Pulmonary artery endothelial cell (primary cell): ENCODE data around the gene TSPEAR. TPM values are rescaled to one million over a fixed set of nuclear protein-coding genes. Genes with fewer than 3 reads are reported as not detected.

ENCODE experiments used
- DNase-seq: peaks from one replicate; pipeline ENCODE4 v3.0.0-alpha.2; 2011; ENCODE audit warnings: low read depth, low spot score
- total RNA-seq: library from RNA; depleted of rRNA; stranded (reverse); fragments of >200 nt; gene quantifications from 2 replicates; pipeline ENCODE4 v1.2.3, GENCODE V29; 2014

The TSPEAR gene
- total RNA-seq = not detected in 2 replicates

DNA sequence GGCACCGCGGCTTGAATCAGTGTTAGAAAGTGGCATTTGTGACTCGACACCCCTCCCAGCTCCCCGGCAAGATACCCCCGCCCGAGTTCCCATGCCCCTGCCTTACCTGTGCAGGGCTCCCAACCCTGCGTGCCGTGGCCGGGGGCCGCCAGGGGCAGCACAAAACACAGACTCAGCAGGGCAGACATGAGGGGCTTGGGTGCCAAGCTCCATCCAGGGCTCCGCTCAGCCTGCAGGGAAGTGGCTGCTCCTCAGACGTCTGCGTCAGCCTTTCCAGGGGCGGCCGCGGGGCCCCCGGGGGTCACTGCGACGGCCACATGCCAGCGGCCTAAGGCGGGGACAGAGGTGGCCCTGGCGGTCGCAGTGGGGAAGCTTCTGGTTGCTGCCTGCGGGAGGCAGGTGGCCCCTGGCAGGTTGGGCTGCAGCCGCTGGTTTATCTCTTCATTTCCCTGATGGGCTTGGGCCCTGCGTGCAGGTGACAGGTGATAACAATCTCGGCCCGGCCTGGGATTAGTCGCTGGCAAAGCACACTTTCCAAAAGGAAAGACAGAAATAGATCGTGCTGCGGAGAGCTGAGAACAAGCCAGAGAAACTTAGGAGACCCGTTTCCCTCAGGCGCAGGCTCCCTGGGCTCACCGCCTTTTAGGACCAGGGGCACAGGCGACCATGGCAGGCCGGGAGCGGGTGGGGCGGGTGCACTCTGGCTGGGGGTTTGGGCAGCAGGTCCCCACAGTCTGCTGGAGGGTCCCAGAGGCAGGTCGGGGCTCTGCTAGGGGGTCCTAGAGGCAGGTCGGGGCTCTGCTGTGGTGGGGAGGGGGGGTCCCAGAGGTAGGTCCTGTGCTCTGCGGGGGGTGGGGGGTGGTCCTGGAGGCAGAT, at the start of gene TSPEAR:
TSS of gene TSPEAR (minus strand) at position 246 of the 876 bp plus-strand sequence. CDS start at position 188, 58 bp downstream.
- no peak for DNase-seq

DNA sequence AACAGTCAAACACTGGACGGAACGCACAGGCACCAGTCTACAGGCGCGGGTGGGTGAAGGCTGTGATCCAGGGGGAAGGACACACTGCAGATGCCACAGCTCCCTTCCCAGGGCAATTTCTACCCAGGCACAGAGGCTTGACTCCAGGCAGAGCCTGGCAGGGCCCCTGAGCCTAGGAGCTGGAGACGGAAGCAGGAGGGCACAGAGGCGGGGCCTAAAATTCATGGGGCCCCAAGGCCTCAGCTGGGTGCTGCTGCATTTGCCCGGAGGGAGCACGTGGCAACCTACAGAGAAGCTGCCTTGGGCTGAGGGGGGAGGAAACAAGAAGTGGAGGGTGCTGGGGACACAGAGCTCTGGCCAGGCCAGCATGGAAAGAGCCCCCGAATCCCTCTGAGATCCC, 49.0 kb upstream of the TSPEAR start:
- no peak for DNase-seq

DNA sequence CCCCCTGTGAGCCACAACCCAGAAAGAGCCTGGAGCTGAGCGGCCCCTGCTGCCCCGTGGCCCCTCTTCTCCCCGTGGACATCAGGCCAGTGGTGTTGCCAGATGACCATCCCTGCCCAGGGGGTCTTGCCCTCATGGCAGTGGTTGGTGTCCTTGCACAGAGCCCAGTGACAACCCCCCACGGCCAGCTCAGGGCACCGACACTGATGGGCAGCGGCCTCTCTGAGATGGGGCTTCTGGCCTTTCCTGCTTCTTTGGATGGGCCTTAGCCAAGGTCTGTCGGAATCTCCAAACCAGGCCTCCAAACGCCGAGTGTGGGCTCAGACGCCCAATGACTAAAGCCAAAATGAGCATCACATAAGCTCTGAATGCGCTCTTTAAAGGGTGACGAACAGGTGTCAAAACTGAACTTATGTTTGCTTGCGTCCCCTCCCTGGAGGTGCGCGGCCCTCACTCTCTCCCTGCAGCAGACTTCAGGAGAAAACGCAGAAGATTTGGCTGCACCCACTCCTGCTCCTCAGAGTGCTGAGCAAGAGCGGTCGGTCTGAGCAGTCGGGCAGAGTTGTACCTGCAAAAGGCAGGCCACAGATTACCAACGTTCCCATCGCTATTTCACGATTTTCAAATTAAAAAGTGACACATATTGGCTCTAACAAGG, 48.4 kb upstream of the TSPEAR start:
- DNase-seq = no peak

DNA sequence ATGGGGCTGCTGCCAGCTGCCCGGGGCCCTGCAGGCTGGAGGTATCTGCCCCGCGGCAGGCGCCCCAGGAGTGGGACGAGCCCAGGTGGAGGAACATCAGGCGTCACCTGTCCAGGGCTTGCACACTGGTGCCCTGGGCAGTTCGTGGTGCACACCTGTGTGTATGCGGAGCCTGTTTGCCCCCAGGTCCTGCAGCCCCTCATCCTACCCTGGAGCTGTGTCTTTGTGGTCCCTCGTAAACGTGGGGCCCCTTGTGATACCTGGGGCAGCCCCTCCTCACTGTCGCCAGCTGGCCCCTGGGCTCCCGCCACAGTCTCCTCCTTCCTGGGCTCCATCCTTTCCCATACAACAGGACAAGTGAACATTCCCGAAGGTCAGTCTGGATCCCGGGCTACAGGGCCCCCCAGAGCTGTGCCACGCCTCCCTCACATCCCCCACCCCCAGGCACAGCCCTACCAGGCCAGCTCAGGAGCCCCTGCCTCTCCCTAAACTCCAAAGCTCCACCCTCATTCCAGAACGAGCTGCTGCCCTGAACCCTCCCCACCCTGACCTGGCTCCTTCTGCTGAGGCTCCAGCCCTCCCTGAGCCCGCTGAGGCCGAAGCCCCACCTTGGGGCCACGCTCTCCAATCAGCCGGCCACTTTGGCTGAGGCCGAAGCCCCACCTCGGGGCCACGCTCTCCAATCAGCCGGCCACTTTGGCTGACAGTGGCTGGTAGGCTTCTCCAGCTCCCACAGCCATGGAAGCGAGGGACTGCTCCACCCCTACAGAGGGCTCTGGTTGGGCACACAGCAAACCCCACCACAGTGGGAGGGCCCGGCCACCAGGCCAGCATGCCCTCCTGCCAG, 47.6 kb upstream of the TSPEAR start:
- DNase-seq = no peak

DNA sequence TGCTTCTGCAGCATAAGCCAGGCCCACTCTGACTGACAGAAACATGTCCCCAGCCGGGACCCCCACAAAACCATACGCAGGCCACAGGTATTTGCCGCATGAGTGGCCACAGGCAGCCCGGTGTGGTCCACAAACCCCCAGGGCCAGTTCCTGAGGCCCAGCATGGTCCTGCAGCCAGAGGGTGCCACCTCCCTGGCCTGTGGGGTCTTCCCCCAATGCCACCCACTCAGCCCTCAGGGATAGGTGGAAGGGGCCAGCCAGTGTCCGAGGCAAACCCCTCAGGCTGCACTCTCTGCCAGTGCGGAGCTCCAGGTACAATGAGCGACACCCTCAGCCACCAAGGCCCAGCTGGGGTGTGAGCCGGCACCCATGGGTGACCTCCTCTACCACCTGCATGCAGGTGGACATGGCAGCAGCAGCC, 46.8 kb upstream of the TSPEAR start:
- DNase-seq = no peak

DNA sequence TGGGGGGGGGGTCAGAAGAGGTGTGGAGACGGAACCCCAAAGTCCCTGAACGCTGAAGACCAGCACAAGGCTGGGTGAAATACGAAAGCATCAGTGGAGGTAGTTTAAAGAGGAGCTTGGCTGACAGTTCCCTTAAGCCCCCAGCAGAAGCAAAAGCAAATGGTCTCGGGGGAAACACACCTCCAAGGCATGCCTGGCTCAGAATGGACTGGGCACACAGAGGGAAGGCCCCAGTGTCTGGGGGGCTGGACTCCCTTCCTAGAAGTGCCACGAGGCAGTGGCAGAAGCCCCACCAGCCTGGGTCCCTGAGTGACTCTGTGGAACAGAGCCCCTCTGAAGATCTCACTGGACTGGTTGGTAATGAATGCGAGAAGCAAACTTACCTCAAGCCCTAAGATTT, 46.4 kb upstream of the TSPEAR start:
- no peak for DNase-seq

DNA sequence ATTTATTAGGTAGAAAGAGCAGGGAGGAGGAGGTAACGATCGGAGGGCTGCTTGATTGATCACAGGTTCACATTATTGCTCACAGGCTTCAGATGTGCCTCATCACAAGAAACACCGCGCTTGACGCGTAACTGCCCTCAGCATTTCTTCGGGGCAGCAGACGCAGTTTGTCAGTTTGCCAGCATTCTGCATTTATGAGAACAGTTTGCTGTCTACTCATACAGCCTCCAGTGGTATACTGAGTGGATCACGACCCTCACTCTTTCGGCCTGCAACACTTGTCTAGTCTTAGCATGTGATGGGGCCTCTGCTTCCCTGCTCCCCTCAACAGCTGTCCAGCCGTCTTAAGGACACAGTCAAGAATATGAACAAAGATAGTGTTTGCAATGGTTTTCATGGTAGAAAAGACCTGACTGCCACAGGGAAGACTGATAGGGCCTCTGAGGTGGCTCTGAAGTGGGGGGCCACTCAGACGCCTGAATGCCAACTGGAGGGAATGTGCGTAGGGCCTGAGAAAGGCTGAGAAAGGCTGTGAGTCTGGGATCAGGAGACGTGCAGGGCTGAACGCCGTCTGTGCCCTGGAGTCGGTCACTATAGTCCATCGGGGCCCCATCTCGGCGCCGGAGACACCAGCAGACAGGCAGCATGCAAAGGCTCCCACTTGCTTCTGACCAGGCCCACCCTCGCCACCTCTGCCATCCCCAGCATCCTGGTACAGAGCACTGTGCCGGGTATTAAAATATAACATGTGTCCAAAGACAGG, 45.2 kb upstream of the TSPEAR start:
- DNase-seq = no peak

DNA sequence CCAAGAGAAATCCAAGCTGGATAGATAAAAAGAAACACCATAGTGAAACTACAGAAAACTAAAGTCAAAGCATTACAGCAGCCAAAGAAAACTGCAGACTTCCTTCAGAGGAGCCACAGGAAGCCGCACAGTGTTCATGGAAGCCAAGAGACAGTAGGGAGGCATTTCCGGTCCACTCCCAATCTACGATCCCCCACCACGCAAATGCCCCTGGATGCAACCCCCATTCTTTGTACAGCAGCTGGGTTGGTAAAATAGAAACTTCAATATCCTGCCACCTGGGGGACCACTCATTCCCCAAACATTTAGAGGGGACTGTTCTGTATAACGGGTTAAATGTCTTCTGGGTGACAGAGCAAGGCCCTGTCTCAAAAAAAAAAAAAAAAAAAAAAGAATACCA, 43.9 kb upstream of the TSPEAR start:
- DNase-seq = peak; percentile 79

DNA sequence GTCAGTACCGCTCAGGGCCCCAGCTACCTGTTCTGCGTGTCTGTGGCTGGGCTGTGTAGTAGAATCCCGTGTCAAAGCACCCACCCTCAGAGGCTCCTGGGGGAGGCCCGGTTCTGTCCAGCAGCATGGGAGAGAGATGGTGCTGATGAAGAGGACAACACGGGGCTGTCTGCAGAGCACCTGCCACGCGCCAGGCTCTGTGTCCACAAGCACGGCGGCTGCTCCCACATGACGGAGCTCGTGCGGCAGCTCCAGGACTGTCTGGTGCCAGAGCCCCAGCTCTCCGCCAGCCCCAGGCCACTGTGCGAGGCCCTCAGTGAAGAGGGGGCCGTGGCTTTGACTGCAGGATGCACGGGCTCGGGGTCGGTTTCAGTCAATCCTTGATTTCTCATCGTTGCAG, 42.0 kb upstream of the TSPEAR start:
- no peak for DNase-seq

DNA sequence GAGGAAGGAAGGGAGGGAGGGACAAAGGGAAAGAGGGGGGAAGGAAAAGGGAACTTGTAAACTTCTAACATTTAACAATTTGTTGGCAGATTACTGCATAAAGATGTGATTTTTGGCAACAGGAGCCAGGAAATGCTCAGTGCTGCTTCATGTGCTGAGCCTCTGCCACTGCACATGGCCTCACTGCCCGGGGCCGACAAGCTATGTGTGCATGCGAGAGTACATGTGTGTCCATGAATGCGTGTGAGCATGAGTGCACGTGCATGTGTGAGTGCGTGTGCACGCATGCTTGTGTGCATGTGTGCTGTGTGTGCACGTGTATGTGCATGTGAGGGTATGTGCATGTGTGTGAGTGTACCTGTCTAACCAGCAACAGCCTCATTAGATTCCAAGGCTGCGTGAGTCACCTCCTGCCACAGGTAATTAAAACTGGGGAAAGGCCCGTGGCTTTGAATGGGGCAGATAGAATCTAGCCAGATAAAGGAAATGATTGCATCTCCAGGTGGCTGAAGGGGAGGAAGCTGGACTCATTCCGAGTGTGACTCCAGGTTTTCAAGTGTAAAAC, 41.4 kb upstream of the TSPEAR start:
- DNase-seq = no peak

DNA sequence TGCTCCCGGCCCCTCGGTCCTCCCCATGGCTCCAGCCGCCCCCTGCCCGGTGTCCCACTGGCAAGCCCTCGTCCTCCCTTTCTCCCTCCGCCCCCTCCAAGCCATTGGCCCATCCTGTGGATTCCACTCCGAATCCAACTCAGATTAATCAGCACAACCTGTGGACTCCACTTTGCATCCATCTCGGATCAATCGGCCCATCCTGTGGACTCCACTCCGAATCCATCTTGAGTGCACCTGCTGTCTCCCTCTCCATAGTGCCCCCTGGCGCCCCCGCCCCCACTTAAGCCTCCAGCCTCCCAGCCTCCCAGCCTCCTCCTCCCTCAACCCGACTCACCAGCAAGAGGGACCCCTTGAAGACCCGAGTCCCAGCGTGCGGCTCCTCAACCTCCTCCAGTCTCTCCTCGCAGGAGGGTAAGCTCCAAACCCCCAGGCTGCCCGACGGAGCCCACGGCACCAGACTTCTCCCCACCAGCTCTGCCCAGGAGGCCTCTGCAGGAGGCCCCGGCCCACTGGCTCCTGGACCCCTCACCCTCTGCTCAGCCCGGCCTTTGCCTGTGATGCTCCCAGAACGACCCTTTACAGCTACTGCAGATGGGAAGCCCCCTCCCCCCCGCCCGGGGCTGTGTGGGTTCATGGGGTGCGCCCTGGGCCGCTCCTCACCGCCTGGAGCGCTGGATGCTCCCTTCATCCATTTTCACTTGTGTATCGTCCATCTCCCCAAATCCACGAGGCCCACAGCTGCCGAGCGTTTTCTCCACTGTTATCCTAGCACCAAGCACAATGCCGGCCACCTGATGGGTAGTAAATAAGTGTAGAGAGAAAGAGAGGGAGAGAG, 40.6 kb upstream of the TSPEAR start:
- DNase-seq = no peak

DNA sequence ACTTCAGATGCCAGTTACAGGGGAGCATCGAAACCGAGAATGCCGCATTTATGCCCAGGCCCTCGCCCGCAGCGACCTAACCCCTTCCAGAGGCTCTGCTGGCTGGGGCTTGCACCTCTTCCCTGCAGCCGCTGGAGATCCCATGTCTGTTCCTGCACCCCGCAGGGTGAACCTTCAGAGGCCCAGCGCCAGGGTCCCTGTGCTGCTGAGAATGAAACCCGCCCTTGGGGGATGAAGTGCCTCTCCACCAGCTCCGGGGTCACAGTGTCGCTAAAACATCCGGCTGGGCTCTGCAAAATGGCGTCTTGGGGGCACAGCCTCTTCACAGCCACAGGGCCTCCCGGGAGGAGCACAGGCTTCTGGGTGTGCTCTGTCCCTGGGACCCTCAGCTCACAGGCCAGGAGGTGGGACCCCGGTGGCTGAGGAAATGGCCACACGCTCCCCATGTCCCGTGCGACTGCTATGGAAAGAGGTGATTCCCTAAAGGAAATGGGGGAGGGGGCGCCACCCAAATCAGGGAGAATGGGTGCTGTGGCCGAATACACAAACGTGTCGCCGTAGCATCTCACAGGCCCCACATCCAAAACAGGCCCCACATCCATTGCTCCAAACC, 39.9 kb upstream of the TSPEAR start:
- DNase-seq = no peak

DNA sequence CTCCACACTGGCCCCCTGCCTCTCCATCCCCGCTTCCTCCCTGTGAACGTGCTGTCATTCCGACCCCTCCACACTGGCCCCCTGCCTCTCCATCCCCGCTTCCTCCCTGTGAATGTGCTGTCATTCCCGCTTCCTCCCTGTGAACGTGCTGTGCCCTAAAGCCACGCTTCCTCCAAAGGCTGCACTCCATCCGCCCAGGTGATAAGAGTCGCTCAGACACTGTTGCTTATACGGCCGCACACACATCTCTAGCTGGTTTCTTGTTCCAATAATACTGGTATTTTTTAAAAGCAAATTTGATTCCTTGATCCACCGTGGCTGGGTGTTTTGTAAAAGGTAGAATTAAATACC, 39.3 kb upstream of the TSPEAR start:
- DNase-seq = no peak

DNA sequence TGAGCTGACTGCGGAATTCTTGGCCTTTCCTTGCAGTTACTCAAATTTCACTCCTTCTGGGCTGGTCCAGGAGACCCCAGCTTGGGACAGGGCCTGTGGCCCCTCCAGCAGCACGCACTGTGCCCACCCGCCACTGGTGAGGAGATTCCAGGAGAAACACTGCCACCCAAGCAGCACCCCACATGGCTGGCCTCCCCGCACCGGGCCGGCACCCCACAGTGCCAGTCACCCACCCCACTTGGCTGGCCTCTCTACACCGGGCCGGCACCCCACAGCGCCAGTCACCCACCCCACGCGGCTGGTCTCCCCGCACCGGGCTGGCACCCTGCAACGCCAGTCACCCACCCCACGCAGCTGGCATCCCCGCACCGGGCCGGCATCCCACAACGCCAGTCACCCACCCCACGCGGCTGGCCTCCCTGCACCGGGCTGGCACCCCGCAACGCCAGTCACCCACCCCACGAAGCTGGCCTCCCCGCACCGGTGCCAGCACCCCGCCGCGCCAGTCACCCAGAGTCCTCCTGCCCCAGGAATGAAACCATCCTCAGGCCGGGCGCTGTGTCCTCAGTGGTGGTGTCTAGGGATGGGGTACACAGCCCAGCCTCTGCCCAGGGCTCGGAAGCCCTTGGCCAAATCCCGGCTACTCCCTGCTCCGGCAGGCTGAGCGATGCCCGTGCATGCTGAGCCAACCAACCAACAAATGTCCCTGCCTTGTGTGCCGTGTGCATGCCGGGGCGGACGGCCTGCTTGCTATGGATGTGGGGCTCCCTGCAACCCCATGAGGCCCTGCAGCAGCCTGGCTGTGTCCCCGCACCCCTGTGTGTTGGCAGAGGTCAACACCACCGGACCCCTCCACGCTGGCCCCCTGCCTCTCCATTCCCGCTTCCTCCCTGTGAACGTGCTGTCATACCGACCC, 38.6 kb upstream of the TSPEAR start:
- DNase-seq = no peak

DNA sequence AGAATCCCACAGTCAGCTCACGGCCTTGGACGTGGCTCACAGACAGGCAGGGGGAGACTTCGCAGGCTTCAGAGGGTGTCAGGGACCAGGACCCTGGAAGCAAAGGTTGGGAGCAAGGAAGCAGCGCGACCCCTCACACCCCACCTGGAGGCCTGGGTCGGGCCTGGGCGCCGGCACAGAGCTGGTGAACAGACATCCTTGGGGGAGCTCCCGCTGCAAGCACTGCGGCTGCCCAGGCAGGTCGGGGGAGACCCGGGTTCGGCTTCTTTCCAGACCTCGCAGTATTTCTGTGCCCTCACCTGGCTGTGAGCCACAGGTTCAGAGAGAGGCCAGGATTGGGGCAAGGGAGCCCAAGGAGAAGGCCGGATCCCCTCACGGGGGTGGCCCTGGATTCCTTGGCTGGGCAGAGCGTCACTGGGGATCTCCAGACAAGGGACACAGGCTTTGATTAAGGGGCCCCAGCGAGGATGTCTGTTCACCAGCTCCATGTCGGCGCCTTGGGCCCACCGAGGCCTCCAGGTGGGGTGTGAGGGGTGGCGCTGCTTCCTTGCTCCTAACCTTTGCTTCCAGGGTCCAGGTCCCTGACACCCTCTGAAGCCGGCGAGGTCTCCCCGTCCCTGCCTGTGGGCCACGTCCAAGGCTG, 37.9 kb upstream of the TSPEAR start:
- DNase-seq = no peak

DNA sequence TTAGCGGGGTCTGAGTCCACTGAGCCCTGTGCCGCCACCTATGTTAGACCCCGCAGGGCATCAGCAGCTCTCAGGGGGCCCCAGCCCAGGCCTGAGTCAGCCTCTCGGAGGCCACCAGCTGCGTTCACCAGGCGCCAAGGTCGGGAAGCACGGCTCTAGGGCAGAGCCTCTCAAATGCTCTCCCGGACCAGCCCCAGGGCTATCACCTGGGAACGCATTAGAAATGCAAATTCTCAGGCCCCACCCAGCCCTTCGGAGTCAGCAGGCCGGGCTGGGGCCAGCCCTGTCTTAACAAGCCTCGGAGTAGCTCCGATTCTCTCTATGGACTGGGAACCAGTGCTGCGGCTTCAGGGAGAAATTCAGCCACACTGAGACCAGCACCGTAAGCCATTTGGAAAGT, 37.2 kb upstream of the TSPEAR start:
- DNase-seq = no peak

DNA sequence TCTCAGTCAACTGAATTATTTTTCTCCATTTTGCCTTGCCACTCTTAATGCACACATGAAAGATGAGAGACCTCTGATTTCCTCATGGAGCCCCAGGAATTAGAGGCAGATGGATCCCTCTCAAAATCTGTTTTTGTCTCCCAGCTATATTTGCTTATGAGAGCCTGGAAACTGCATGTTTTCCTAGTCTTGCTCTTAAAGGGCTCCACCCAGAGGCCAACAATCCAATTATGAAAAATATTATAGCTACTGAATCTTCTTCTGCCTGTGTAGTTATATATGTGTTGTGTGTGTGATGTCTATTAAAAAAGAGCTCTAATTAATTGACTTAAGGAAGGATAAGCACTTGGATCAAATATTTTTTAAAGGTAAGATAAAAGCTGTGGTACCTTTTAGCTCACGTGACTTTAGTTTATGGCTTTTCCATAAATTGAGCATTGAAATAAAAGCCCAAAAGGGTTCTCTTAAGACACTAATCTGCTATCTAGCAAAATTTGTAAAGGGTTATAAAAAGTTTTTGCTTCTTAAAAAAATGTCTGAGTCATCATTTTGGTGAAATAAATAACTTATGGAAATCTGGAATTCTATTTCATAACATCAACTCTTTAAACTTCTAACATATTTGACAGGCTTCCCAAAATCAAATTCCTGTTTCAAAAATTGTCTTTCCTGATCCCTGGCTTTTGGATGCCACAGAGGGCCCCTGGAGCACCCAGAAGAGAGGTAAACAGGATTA, 31.2 kb upstream of the TSPEAR start:
- DNase-seq = no peak
